Hepatocyte (in vitro differentiated cells): ENCODE data around the gene OXT.

ENCODE experiments used
- EZH2phosphoT487 ChIP-seq: fragments of 200-600 bp; sonication (generic); IDR thresholded peaks from one replicate; pipeline ENCODE4 v1.6.1; 2018; ENCODE audit warnings: antibody characterized with exemption, mild to moderate bottlenecking, low read depth, moderate library complexity; ENCODE audit not compliant: unreplicated experiment, severe bottlenecking
- TF ChIP-seq, protein P1 (sequence below): fragments of 200-600 bp; sonication (generic); IDR thresholded peaks from 2 replicates; pipeline ENCODE4 v1.5.1; 2016; ENCODE audit warnings: antibody characterized with exemption, mild to moderate bottlenecking; ENCODE audit not compliant: poor library complexity

DNA sequence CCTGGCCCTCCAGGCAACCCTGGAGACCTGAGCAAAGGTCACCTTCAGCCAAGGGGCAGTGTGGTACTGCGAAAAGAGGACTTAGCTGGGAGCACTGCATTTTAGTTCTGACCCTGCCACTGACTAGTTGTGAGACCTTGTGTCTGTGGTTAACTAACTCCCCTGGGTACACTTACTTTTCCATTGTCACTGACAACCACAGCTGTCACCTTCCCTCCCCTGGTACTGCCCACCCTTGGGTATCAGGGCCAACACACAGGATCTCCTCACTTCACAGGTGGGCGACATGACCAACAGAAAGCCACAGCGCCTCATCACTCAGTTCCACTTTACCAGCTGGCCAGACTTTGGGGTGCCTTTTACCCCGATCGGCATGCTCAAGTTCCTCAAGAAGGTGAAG is 49.6 kb upstream of the OXT start:
- TF ChIP-seq, protein P1, sequence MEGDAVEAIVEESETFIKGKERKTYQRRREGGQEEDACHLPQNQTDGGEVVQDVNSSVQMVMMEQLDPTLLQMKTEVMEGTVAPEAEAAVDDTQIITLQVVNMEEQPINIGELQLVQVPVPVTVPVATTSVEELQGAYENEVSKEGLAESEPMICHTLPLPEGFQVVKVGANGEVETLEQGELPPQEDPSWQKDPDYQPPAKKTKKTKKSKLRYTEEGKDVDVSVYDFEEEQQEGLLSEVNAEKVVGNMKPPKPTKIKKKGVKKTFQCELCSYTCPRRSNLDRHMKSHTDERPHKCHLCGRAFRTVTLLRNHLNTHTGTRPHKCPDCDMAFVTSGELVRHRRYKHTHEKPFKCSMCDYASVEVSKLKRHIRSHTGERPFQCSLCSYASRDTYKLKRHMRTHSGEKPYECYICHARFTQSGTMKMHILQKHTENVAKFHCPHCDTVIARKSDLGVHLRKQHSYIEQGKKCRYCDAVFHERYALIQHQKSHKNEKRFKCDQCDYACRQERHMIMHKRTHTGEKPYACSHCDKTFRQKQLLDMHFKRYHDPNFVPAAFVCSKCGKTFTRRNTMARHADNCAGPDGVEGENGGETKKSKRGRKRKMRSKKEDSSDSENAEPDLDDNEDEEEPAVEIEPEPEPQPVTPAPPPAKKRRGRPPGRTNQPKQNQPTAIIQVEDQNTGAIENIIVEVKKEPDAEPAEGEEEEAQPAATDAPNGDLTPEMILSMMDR: no peak
- no peak for TF ChIP-seq EZH2phosphoT487
